Measurements from ENCODE around the gene PRRC1.

The PRRC1 gene

GRCh38 chr5:127590156-127590722 is 72.8 kb downstream of the PRRC1 start:
- TF ChIP-seq CTCF (IDR thresholded peaks at IDR 0.05; ENCODE audit: low read depth, low read length): no peak
- DNase-seq (ENCODE audit: extremely low read depth, low read depth): no peak

GRCh38 chr5:127595484-127596368 is 78.3 kb downstream of the PRRC1 start:
- TF ChIP-seq CTCF (IDR thresholded peaks at IDR 0.05; ENCODE audit: low read depth, low read length): no peak
- DNase-seq (ENCODE audit: extremely low read depth, low read depth): no peak

GRCh38 chr5:127596501-127596900 is 79.1 kb downstream of the PRRC1 start:
- no peak for TF ChIP-seq CTCF (IDR thresholded peaks at IDR 0.05; ENCODE audit: low read depth, low read length)
- no peak for DNase-seq (ENCODE audit: extremely low read depth, low read depth)

- no peak for TF ChIP-seq CTCF (IDR thresholded peaks at IDR 0.05; ENCODE audit: low read depth, low read length)
- DNase-seq (ENCODE audit: extremely low read depth, low read depth): no peak
Measured at GRCh38 chr5:127599320-127599719, 81.9 kb downstream of the PRRC1 start.

- no peak for TF ChIP-seq CTCF (IDR thresholded peaks at IDR 0.05; ENCODE audit: low read depth, low read length)
- DNase-seq (ENCODE audit: extremely low read depth, low read depth): no peak
Measured at GRCh38 chr5:127599847-127600246, 82.4 kb downstream of the PRRC1 start.

GRCh38 chr5:127601111-127601510 is 83.7 kb downstream of the PRRC1 start:
- TF ChIP-seq CTCF (IDR thresholded peaks at IDR 0.05; ENCODE audit: low read depth, low read length): no peak
- DNase-seq (ENCODE audit: extremely low read depth, low read depth): no peak

GRCh38 chr5:127601601-127602000 is 84.2 kb downstream of the PRRC1 start:
- no peak for TF ChIP-seq CTCF (IDR thresholded peaks at IDR 0.05; ENCODE audit: low read depth, low read length)
- no peak for DNase-seq (ENCODE audit: extremely low read depth, low read depth)
